SK-N-SH treated with all-trans-retinoic acid at 6 μM for 48 hours (cell line): ENCODE data around the gene LRRC4B.

Source experiments
- ATAC-seq: fragments of 200-7000 bp; cut with Tn5 transposase; 3 replicates; pipeline ENCODE4 v1.9.1; 2020; ENCODE audit warnings: mild to moderate bottlenecking, moderate library complexity
- ARNTL ChIP-seq: fragments of 450-650 bp; formaldehyde crosslinking; IDR thresholded peaks from 2 replicates; pipeline ENCODE4 v1.5.0; 2020; ENCODE audit warnings: low read depth, mild to moderate bottlenecking, moderate library complexity, borderline replicate concordance
- BACH2 ChIP-seq: fragments of 250-450 bp; sonication (Bioruptor Pico); IDR thresholded peaks from 2 replicates; pipeline ENCODE4 v1.9.0; 2021; ENCODE audit warnings: mild to moderate bottlenecking, borderline replicate concordance
- CSRNP3 ChIP-seq: fragments of 250-450 bp; sonication (Bioruptor Pico); IDR thresholded peaks from 2 replicates; pipeline ENCODE4 v1.5.1; 2021; ENCODE audit warnings: mild to moderate bottlenecking, moderate library complexity
- ESRRG ChIP-seq: fragments of 250-450 bp; sonication (Bioruptor Pico); IDR thresholded peaks from 2 replicates; pipeline ENCODE4 v1.6.1; 2021; ENCODE audit warnings: mild to moderate bottlenecking
- GLIS3 ChIP-seq: fragments of 250-450 bp; sonication (Bioruptor Pico); IDR thresholded peaks from 2 replicates; pipeline ENCODE4 v1.5.0; 2020; ENCODE audit warnings: mild to moderate bottlenecking, moderate library complexity
- ISL1 ChIP-seq: fragments of 250-450 bp; sonication (Bioruptor Pico); IDR thresholded peaks from 2 replicates; pipeline ENCODE4 v2.1.2; 2022; ENCODE audit warnings: mild to moderate bottlenecking, moderate library complexity
- OSR1 ChIP-seq: fragments of 250-450 bp; sonication (Bioruptor Pico); IDR thresholded peaks from 2 replicates; pipeline ENCODE4 v1.8.0; 2022; ENCODE audit warnings: moderate library complexity, mild to moderate bottlenecking, inconsistent platforms
- PATZ1 ChIP-seq: fragments of 250-450 bp; sonication (Bioruptor Pico); IDR thresholded peaks from 2 replicates; pipeline ENCODE4 v1.8.0; 2020; ENCODE audit warnings: mild to moderate bottlenecking, moderate library complexity, borderline replicate concordance
- POU6F1 ChIP-seq: fragments of 250-450 bp; sonication (Bioruptor Pico); IDR thresholded peaks from 2 replicates; pipeline ENCODE4 v1.8.0; 2021; ENCODE audit warnings: low read depth, mild to moderate bottlenecking, moderate library complexity, borderline replicate concordance
- PPARA ChIP-seq: fragments of 250-450 bp; sonication (Bioruptor Pico); IDR thresholded peaks from 2 replicates; pipeline ENCODE4 v1.5.0; 2020; ENCODE audit warnings: mild to moderate bottlenecking, borderline replicate concordance
- RARB ChIP-seq: fragments of 250-450 bp; sonication (Bioruptor Pico); IDR thresholded peaks from 2 replicates; pipeline ENCODE4 v1.8.0; 2021; ENCODE audit warnings: mild to moderate bottlenecking, moderate library complexity
- SNAI2 ChIP-seq: fragments of 250-450 bp; sonication (Bioruptor Pico); IDR thresholded peaks from 2 replicates; pipeline ENCODE4 v1.5.0; 2020; ENCODE audit warnings: mild to moderate bottlenecking, moderate library complexity
- TCF4 ChIP-seq: fragments of 250-450 bp; sonication (Bioruptor Pico); IDR thresholded peaks from 2 replicates; pipeline ENCODE4 v1.8.0; 2021; ENCODE audit warnings: mild to moderate bottlenecking, moderate library complexity, borderline replicate concordance
- TOX ChIP-seq: fragments of 250-450 bp; sonication (Bioruptor Pico); IDR thresholded peaks from 2 replicates; pipeline ENCODE4 v1.8.0; 2021; ENCODE audit warnings: mild to moderate bottlenecking, moderate library complexity, borderline replicate concordance
- TSHZ2 ChIP-seq: fragments of 250-450 bp; sonication (Bioruptor Pico); IDR thresholded peaks from 2 replicates; pipeline ENCODE4 v1.5.0; 2020; ENCODE audit warnings: mild to moderate bottlenecking, moderate library complexity
- ZC3H10 ChIP-seq: fragments of 250-450 bp; sonication (Bioruptor Pico); IDR thresholded peaks from 2 replicates; pipeline ENCODE4 v1.5.1; 2021; ENCODE audit warnings: mild to moderate bottlenecking, moderate library complexity
- ZFP3 ChIP-seq: fragments of 250-450 bp; sonication (Bioruptor Pico); IDR thresholded peaks from 2 replicates; pipeline ENCODE4 v1.5.0; 2020; ENCODE audit warnings: mild to moderate bottlenecking, moderate library complexity
- ZFP30 ChIP-seq: fragments of 450-650 bp; formaldehyde crosslinking; IDR thresholded peaks from 2 replicates; pipeline ENCODE4 v1.5.0; 2022; ENCODE audit warnings: mild to moderate bottlenecking, moderate library complexity
- ZNF565 ChIP-seq: fragments of 450-650 bp; formaldehyde crosslinking; conservative IDR thresholded peaks from 2 replicates; pipeline ENCODE4 v1.5.0; 2020; ENCODE audit warnings: low read depth, mild to moderate bottlenecking, moderate library complexity
- ZNF8 ChIP-seq: fragments of 450-650 bp; formaldehyde crosslinking; IDR thresholded peaks from 2 replicates; pipeline ENCODE4 v1.5.0; 2020; ENCODE audit warnings: mild to moderate bottlenecking, moderate library complexity

LRRC4B gene

GRCh38 chr19:50481351-50482149, 86.7 kb downstream of the LRRC4B start:
- TF ChIP-seq CSRNP3 (CRISPR knock-in tag) (no peak), ISL1 (CRISPR knock-in tag) (no peak)
- TF ChIP-seq, all 23 proteins: peak for 0
- no peak for ATAC-seq

GRCh38 chr19:50480281-50481111, 87.7 kb downstream of the LRRC4B start:
- TF ChIP-seq POU6F1 (CRISPR knock-in tag) = no peak
- TF ChIP-seq ZFP30 (CRISPR knock-in tag) = no peak
- TF ChIP-seq ZFP3 = no peak
- no peak for TF ChIP-seq OSR1
- no peak for TF ChIP-seq ZNF8
- TF ChIP-seq ESRRG (CRISPR knock-in tag) = no peak
- no peak for TF ChIP-seq ZNF565 (CRISPR knock-in tag)
- no peak for TF ChIP-seq RARB (CRISPR knock-in tag)
- TF ChIP-seq GLIS3 (CRISPR knock-in tag) = no peak
- TF ChIP-seq ZC3H10 (CRISPR knock-in tag) = no peak
- TF ChIP-seq PPARA (CRISPR knock-in tag) = no peak
- TF ChIP-seq ISL1 (CRISPR knock-in tag) = no peak
- TF ChIP-seq TSHZ2 (CRISPR knock-in tag) = no peak
- no peak for TF ChIP-seq CSRNP3 (CRISPR knock-in tag)
- no peak for TF ChIP-seq BACH2 (CRISPR knock-in tag)
- no peak for TF ChIP-seq SNAI2 (CRISPR knock-in tag)
- no peak for TF ChIP-seq TCF4 (CRISPR knock-in tag)
- no peak for TF ChIP-seq ARNTL
- TF ChIP-seq TOX = no peak

GRCh38 chr19:50479761-50480251, 88.4 kb downstream of the LRRC4B start:
- ATAC-seq = no peak
- TF ChIP-seq ESRRG (CRISPR knock-in tag) = no peak
- TF ChIP-seq ZC3H10 (CRISPR knock-in tag) = no peak
- no peak for TF ChIP-seq BACH2 (CRISPR knock-in tag)
- TF ChIP-seq POU6F1 (CRISPR knock-in tag) = no peak
- TF ChIP-seq PATZ1 (CRISPR knock-in tag) = no peak
- TF ChIP-seq CSRNP3 (CRISPR knock-in tag) = no peak
- TF ChIP-seq ISL1 (CRISPR knock-in tag) = no peak
- TF ChIP-seq TOX = no peak
- TF ChIP-seq TCF4 (CRISPR knock-in tag) = no peak
- no peak for TF ChIP-seq GLIS3 (CRISPR knock-in tag)
- no peak for TF ChIP-seq ZNF565 (CRISPR knock-in tag)

More at GRCh38 chr19:50480281-50481111, 87.7 kb downstream of the LRRC4B start:
- no peak for ATAC-seq
